Kidney glomerular epithelial cell (primary cell): Measurements from ENCODE around the gene CACNB4.
"Not testable (repeated sequence)": the region's sequence is repeated elsewhere in the genome, so short reads cannot be mapped to it uniquely, and the experiment has no call there.

Experiments used
- DNase-seq: peaks from one replicate; lab custom pipeline; 2025; lab: John Stamatoyannopoulos, UW

CACNB4 gene

GRCh38 chr2:151824886-151825285 lies 274.0 kb downstream of the CACNB4 start:
- no peak for DNase-seq

DNA sequence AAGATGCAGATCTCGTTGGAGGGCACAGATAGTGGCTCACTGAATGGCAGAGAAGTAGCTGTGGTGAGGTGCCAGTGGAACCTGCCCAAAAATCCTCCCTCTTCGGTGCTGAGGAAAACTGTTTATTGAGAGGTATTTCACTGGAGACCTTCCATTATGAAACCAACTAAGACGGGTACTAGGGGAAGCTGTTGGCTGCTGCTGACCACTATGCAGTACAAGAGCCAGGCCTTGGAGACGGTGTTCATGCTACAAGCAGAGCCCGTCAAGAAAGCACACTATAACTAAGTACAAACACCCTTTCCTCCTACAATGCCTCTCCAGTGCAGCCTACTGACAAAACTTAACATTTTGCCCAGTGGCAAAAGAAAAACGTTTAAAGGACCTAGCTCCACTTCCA lies 275.2 kb downstream of the CACNB4 start:
- DNase-seq: no peak

- DNase-seq: no peak
Measured at GRCh38 chr2:151819920-151820319, 278.9 kb downstream of the CACNB4 start.

GRCh38 chr2:151817929-151818328 lies 280.9 kb downstream of the CACNB4 start:
- DNase-seq: no peak

- no peak for DNase-seq
Measured at GRCh38 chr2:151816843-151817242, 282.0 kb downstream of the CACNB4 start.

DNA sequence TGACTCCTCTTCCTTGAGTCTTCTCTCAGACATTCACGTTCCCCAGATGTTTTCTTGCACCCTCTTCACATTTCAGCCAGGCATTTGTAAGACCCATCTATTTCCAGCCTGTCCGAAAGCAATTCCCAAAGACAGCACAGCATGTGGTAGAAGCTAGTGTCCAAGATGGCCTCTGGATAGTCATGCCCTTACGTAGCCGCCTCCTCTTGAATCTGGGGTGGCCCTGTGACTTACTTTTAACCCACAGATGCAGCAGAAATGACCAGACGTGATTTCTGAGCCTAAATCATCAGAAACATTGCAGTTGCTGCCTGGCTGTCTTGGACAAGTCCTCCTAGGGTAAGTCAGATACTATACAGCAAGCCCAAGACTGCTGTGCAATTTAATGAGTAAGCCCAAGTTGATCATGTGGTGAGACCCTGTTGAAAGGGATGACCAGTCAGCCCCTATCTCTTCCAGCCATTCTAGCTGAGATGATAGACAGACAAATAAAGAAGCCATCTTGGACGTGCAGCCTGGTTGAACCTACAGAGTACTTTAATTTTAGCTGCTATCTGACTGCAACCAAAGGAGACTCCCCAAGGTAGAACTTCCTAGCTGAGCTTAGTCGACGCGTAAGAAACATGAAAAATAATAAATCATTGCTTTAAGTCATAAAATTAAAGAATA lies 282.9 kb downstream of the CACNB4 start:
- no peak for DNase-seq

GRCh38 chr2:151810489-151810888 lies 288.4 kb downstream of the CACNB4 start:
- no peak for DNase-seq

GRCh38 chr2:151809073-151809383 lies 289.8 kb downstream of the CACNB4 start:
- DNase-seq: no peak

GRCh38 chr2:151808258-151809072 lies 290.4 kb downstream of the CACNB4 start:
- peak; percentile 44 for DNase-seq

DNA sequence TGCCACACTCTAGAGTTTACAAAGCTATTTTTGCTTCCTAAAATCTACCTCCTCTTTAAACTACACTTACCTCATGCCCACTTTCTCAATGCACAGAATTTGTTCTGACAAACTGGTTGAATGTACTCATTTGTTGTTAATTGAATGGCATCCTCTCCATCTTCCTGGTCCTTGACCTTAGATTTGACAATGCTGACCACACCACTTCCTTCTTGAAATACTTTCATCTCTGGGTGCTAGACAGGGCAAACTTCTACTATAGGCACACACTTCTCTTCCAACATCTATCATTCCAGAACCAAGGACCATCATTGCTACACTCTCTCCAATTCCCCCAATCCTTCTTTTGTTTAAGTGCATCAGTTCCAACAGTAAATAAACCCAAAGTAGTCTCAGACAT lies 292.9 kb downstream of the CACNB4 start:
- no peak for DNase-seq

- no peak for DNase-seq
Measured at GRCh38 chr2:151805343-151805742, 293.5 kb downstream of the CACNB4 start.

GRCh38 chr2:151803811-151804210 lies 295.0 kb downstream of the CACNB4 start:
- DNase-seq: no peak

GRCh38 chr2:151802315-151802714 lies 296.5 kb downstream of the CACNB4 start:
- DNase-seq: no peak

GRCh38 chr2:151799886-151800292 lies 299.0 kb downstream of the CACNB4 start:
- no peak for DNase-seq

DNA sequence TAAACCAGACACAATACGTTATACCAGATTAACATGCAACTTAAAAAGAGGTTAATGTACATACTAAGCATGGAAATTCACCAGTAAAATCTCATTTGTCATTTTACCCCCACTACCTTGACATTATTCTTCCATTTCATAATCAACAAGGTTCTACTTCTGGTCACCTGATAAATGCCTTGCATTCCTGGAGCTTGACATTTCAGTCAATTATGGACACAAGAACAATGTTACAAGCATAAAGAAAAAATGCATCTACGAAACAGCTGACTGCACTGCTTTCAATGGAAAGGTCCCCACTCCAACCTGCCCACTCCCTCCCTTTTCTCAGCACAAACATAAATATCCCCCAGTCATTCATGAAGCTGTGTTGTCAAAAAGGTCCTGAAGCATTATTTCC lies 302.1 kb downstream of the CACNB4 start:
- peak; percentile 28 for DNase-seq

- no peak for DNase-seq
Measured at GRCh38 chr2:151795646-151796240, 303.1 kb downstream of the CACNB4 start.

GRCh38 chr2:151794422-151794821 lies 304.4 kb downstream of the CACNB4 start:
- not testable (repeated sequence) for DNase-seq

DNA sequence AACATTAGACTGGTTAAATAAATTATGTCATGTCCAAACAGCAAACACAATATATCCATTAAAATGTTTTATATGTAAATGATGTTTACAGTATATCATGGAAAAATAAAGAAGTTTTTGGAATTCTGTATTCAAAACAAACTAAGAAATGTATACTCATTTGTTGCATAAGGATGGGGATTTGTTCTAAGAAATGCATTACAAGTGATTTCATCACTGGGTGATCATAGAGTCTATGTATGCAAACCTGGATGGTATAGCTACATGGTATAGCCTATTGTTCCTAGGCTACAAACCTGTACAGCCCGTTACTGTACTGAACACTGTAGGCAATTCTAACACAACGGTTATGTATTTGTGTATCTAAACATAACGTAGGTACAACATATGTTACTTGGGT lies 305.7 kb downstream of the CACNB4 start:
- DNase-seq: no peak

DNA sequence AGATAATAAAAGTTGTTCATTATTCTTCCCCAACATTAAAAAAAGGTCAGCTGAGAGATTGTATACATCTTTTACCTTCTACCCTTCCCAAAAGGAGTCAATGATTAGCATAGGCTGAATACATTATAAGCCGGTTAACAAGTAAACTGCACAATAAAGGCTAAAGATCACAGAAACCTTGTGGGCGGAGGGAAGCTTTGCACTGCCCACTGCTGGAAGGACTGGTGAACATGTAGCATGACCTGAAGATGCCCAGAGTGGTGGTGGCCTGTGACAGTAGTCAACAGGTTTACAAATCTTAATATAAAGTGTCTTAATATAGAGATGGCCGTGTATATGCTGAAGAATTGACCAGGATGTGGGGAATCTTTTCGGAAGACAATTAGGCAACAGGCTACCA lies 306.3 kb downstream of the CACNB4 start:
- DNase-seq: no peak

DNA sequence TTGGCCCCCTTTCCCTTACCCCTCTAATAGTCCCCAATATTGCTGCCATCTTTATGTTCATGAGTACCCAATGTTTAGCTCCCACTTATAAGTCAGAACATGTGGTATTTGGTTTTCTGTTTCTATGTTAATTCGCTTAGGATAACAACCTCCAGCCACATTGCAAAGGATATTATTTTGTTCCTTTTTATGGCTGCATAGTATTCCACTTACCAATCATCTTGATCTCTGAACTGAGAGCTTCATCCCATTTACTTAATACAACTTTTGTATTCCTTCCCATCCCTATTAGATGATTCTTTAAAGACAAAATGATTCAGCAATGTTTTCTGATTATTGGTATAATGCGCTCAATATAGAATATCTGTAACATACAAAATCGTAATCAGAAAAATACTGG lies 307.3 kb downstream of the CACNB4 start:
- DNase-seq: no peak

GRCh38 chr2:151790689-151791088 lies 308.2 kb downstream of the CACNB4 start:
- DNase-seq: no peak

- DNase-seq: no peak
Measured at GRCh38 chr2:151789055-151789834, 309.6 kb downstream of the CACNB4 start.

GRCh38 chr2:151786483-151786882 lies 312.4 kb downstream of the CACNB4 start:
- DNase-seq: no peak
